ENCODE measurements around the gene RAB30. TPM values are rescaled to one million over a fixed set of nuclear protein-coding genes. Genes with fewer than 3 reads are reported as not detected.
"Not testable (repeated sequence)": the region's sequence is repeated elsewhere in the genome, so short reads cannot be mapped to it uniquely, and the experiment has no call there.

RAB30 gene
- total RNA-seq, 2 donors from 2014 or later = 8.4 to 15.8 TPM

GRCh38 chr11:82959987-82960778 is 111.5 kb downstream of the RAB30 start:
- Histone ChIP-seq H3K9ac (ENCODE audit: extremely low read depth, low read length, poor library complexity, severe bottlenecking) (no peak overlapping the region), H3K9me3 (ENCODE audit: control insufficient read depth, low read length) (no peaks in the 10 kb centered on the region), H3K4me1 (ENCODE audit: control insufficient read depth, insufficient read depth, low read length) (no peaks in the 10 kb centered on the region), H3K27ac (ENCODE audit: low read depth, low read length) (no peak overlapping the region), H3K4me3 (ENCODE audit: low read length) (no peak overlapping the region), H3K36me3 (ENCODE audit: control insufficient read depth, insufficient read depth, low read length) (no peaks in the 10 kb centered on the region), H3K27me3 (ENCODE audit: control insufficient read depth, insufficient read depth, low read length, poor library complexity, severe bottlenecking) (no peaks in the 10 kb centered on the region)
- TF ChIP-seq CTCF (conservative IDR thresholded peaks at IDR 0.05) = no peak
- Mint-ChIP-seq H3K36me3 (ENCODE audit: low read depth) (no peaks in the 10 kb centered on the region), H3K4me3 (no peak overlapping the region), H3K27ac (no peak overlapping the region), H3K9me3 (peaks cover 3% of the 10 kb centered on the region), H3K27me3 (ENCODE audit: insufficient read depth) (peaks cover 7% of the 10 kb centered on the region), H3K4me1 (peaks cover 15% of the 10 kb centered on the region)
- WGBS, 2 experiments (ENCODE audit: insufficient coverage in 1 of 2, insufficient read length in 1 of 2) = 94 to 100% methylated on average over 1 to 4 of the region's 5 CpGs
- DNase-seq = no peak

- not testable (repeated sequence) for H3K27me3 Mint-ChIP-seq (ENCODE audit: insufficient read depth); H3K27me3 ChIP-seq (ENCODE audit: control insufficient read depth, insufficient read depth, low read length, poor library complexity, severe bottlenecking); H3K36me3 Mint-ChIP-seq (ENCODE audit: low read depth); H3K36me3 ChIP-seq (ENCODE audit: control insufficient read depth, insufficient read depth, low read length); H3K9me3 ChIP-seq (ENCODE audit: control insufficient read depth, low read length); H3K9ac ChIP-seq (ENCODE audit: extremely low read depth, low read length, poor library complexity, severe bottlenecking); H3K27ac ChIP-seq (ENCODE audit: low read depth, low read length); H3K4me3 ChIP-seq (ENCODE audit: low read length); H3K4me1 ChIP-seq (ENCODE audit: control insufficient read depth, insufficient read depth, low read length)
- peaks cover 38% of the 10 kb centered on the region for H3K9me3 Mint-ChIP-seq
- WGBS, 2 experiments (ENCODE audit: insufficient coverage in 1 of 2, insufficient read length in 1 of 2) = 66 to 73% methylated on average over 7 to 9 of the region's 9 CpGs
- H3K4me3 Mint-ChIP-seq = peak overlapping the region; percentile 9
- peak overlapping the region; percentile 30 for H3K27ac Mint-ChIP-seq
- peak; percentile 84 for DNase-seq
- H3K4me1 Mint-ChIP-seq = peaks cover 11% of the 10 kb centered on the region
Observed at GRCh38 chr11:82955736-82956453, 115.8 kb downstream of the RAB30 start.

- not testable (repeated sequence) for H3K27me3 ChIP-seq (ENCODE audit: control insufficient read depth, insufficient read depth, low read length, poor library complexity, severe bottlenecking); H3K36me3 ChIP-seq (ENCODE audit: control insufficient read depth, insufficient read depth, low read length); H3K36me3 Mint-ChIP-seq (ENCODE audit: low read depth); H3K4me3 ChIP-seq (ENCODE audit: low read length); H3K4me1 Mint-ChIP-seq; DNase-seq; H3K9me3 ChIP-seq (ENCODE audit: control insufficient read depth, low read length); H3K4me3 Mint-ChIP-seq; H3K27ac ChIP-seq (ENCODE audit: low read depth, low read length); H3K9ac ChIP-seq (ENCODE audit: extremely low read depth, low read length, poor library complexity, severe bottlenecking); H3K27ac Mint-ChIP-seq; H3K27me3 Mint-ChIP-seq (ENCODE audit: insufficient read depth); H3K4me1 ChIP-seq (ENCODE audit: control insufficient read depth, insufficient read depth, low read length)
- 100% methylated on average over 1 of the region's 2 CpGs; no CpG with 5 or more reads in 1 of the 2 experiments for WGBS, 2 experiments (ENCODE audit: insufficient coverage in 1 of 2, insufficient read length in 1 of 2)
- H3K9me3 Mint-ChIP-seq = peaks cover 38% of the 10 kb centered on the region
Observed at GRCh38 chr11:82950502-82950901, 121.2 kb downstream of the RAB30 start.

GRCh38 chr11:82949352-82949751 is 122.3 kb downstream of the RAB30 start:
- H3K9ac ChIP-seq (ENCODE audit: extremely low read depth, low read length, poor library complexity, severe bottlenecking) = no peak overlapping the region
- H3K27ac ChIP-seq (ENCODE audit: low read depth, low read length) = no peak overlapping the region
- no peak overlapping the region for H3K4me3 ChIP-seq (ENCODE audit: low read length)
- Mint-ChIP-seq H3K4me3 (no peak overlapping the region), H3K36me3 (ENCODE audit: low read depth) (no peaks in the 10 kb centered on the region), H3K27me3 (ENCODE audit: insufficient read depth) (peaks cover 6% of the 10 kb centered on the region), H3K27ac (no peak overlapping the region), H3K9me3 (peaks cover 30% of the 10 kb centered on the region), H3K4me1 (peaks cover 3% of the 10 kb centered on the region)
- no peaks in the 10 kb centered on the region for H3K4me1 ChIP-seq (ENCODE audit: control insufficient read depth, insufficient read depth, low read length)
- H3K9me3 ChIP-seq (ENCODE audit: control insufficient read depth, low read length) = no peaks in the 10 kb centered on the region
- H3K27me3 ChIP-seq (ENCODE audit: control insufficient read depth, insufficient read depth, low read length, poor library complexity, severe bottlenecking) = no peaks in the 10 kb centered on the region
- no peak for DNase-seq
- H3K36me3 ChIP-seq (ENCODE audit: control insufficient read depth, insufficient read depth, low read length) = no peaks in the 10 kb centered on the region
- no peak for TF ChIP-seq CTCF (conservative IDR thresholded peaks at IDR 0.05)
